RWPE2 (cell line): ENCODE results near the gene SLC9A7.

Source experiments
- ATAC-seq: fragments of 200-7000 bp; cut with Tn5 transposase; 3 replicates; pipeline ENCODE4 v1.9.1; 2021; ENCODE audit warnings: low read depth
- DNase-seq: peaks from one replicate; pipeline ENCODE4 v3.0.0-alpha.2; 2020; ENCODE audit warnings: low spot score
- H3K27ac ChIP-seq: fragments of 450-650 bp; 2 replicates; pipeline ENCODE4 v1.5.1; 2017; ENCODE audit warnings: mild to moderate bottlenecking; ENCODE audit not compliant: poor library complexity, severe bottlenecking
- H3K27me3 ChIP-seq: fragments of 250-450 bp; sonication (Bioruptor Pico); 2 replicates; pipeline ENCODE4 v1.5.1; 2021; ENCODE audit warnings: mild to moderate bottlenecking, moderate library complexity; ENCODE audit not compliant: insufficient read depth, poor library complexity, severe bottlenecking
- H3K36me3 ChIP-seq: fragments of 250-450 bp; sonication (Bioruptor Pico); 2 replicates; pipeline ENCODE4 v1.5.1; 2020; ENCODE audit warnings: low read depth, mild to moderate bottlenecking, moderate library complexity
- H3K4me1 ChIP-seq: fragments of 250-450 bp; sonication (Bioruptor Pico); 2 replicates; pipeline ENCODE4 v1.5.1; 2021; ENCODE audit warnings: mild to moderate bottlenecking, moderate library complexity; ENCODE audit not compliant: insufficient read depth, poor library complexity, severe bottlenecking
- H3K4me3 ChIP-seq: fragments of 250-450 bp; sonication (Bioruptor Pico); 2 replicates; pipeline ENCODE4 v1.5.1; 2021; ENCODE audit warnings: mild to moderate bottlenecking, moderate library complexity; ENCODE audit not compliant: severe bottlenecking
- H3K9me3 ChIP-seq: fragments of 250-450 bp; sonication (Bioruptor Pico); 2 replicates; pipeline ENCODE4 v1.5.1; 2021; ENCODE audit warnings: mild to moderate bottlenecking, moderate library complexity; ENCODE audit not compliant: severe bottlenecking
- CTCF ChIP-seq: fragments of 450-650 bp; IDR thresholded peaks from one replicate; pipeline ENCODE4 v1.5.1; 2017; ENCODE audit warnings: mild to moderate bottlenecking, moderate library complexity; ENCODE audit not compliant: poor library complexity, severe bottlenecking

Gene SLC9A7

GRCh38 chrX:46690818-46691217, 68.1 kb downstream of the SLC9A7 start:
- TF ChIP-seq CTCF: no peak
- Histone ChIP-seq H3K4me3 (no peak overlapping the region), H3K27ac (no peak overlapping the region), H3K4me1 (peaks cover 10% of the 10 kb centered on the region), H3K36me3 (no peaks in the 10 kb centered on the region), H3K27me3 (no peaks in the 10 kb centered on the region), H3K9me3 (no peaks in the 10 kb centered on the region)
- DNase-seq (no peak), ATAC-seq (no peak)

GRCh38 chrX:46687619-46688018, 71.3 kb downstream of the SLC9A7 start:
- Histone ChIP-seq H3K27me3 (no peaks in the 10 kb centered on the region), H3K36me3 (no peaks in the 10 kb centered on the region), H3K9me3 (no peaks in the 10 kb centered on the region), H3K4me3 (no peak overlapping the region), H3K4me1 (peaks cover 10% of the 10 kb centered on the region), H3K27ac (no peak overlapping the region)
- no peak for DNase-seq
- no peak for TF ChIP-seq CTCF
- ATAC-seq: no peak

GRCh38 chrX:46686003-46686645, 72.8 kb downstream of the SLC9A7 start:
- TF ChIP-seq CTCF: peak; percentile 63
- DNase-seq: no peak
- Histone ChIP-seq H3K4me1 (peaks cover 10% of the 10 kb centered on the region), H3K9me3 (no peaks in the 10 kb centered on the region), H3K4me3 (no peak overlapping the region), H3K27me3 (no peaks in the 10 kb centered on the region), H3K27ac (no peak overlapping the region), H3K36me3 (no peaks in the 10 kb centered on the region)
- 0 out of 3 replicates have a peak, but pooled peaks have one; percentile 48 for ATAC-seq

- Histone ChIP-seq H3K9me3 (no peaks in the 10 kb centered on the region), H3K36me3 (no peaks in the 10 kb centered on the region), H3K27ac (no peak overlapping the region), H3K4me1 (peaks cover 8% of the 10 kb centered on the region), H3K27me3 (no peaks in the 10 kb centered on the region), H3K4me3 (no peak overlapping the region)
- DNase-seq (no peak), ATAC-seq (no peak)
- no peak for TF ChIP-seq CTCF
Measured at GRCh38 chrX:46683048-46683447, 75.9 kb downstream of the SLC9A7 start.

GRCh38 chrX:46681849-46682248, 77.1 kb downstream of the SLC9A7 start:
- no peaks in the 10 kb centered on the region for H3K9me3 ChIP-seq
- H3K36me3 ChIP-seq: no peaks in the 10 kb centered on the region
- ATAC-seq (no peak), DNase-seq (no peak)
- no peaks in the 10 kb centered on the region for H3K27me3 ChIP-seq
- no peaks in the 10 kb centered on the region for H3K4me1 ChIP-seq
- H3K4me3 ChIP-seq: no peak overlapping the region
- no peak overlapping the region for H3K27ac ChIP-seq
- no peak for TF ChIP-seq CTCF
